Activated T-helper 9 cell treated with anti-CD3 and anti-CD28 coated beads, Interleukin-2, amount 50 U/mL, for 16 hours (primary cell): Measurements from ENCODE around the gene NRG3.

Experiments
- DNase-seq: peaks from one replicate; pipeline ENCODE4 v3.0.0-alpha.2; 2020; ENCODE audit warnings: low read depth

The NRG3 gene

GRCh38 chr10:81884856-81885255 lies 9.9 kb downstream of the NRG3 start:
- no peak for DNase-seq

GRCh38 chr10:81885491-81885890 lies 10.5 kb downstream of the NRG3 start:
- DNase-seq, result no peak

- DNase-seq, result no peak
These were observed 11.9 kb downstream of the NRG3 start for GRCh38 chr10:81886939-81887338.

- DNase-seq, result no peak
These were observed 14.3 kb downstream of the NRG3 start for GRCh38 chr10:81889181-81889769.

- DNase-seq, result no peak
These were observed 19.6 kb downstream of the NRG3 start for GRCh38 chr10:81894616-81895015.

- no peak for DNase-seq
These were observed 23.5 kb downstream of the NRG3 start for GRCh38 chr10:81898518-81898917.

GRCh38 chr10:81900989-81901388 lies 26.0 kb downstream of the NRG3 start:
- no peak for DNase-seq

- DNase-seq, result no peak
These were observed 28.5 kb downstream of the NRG3 start for GRCh38 chr10:81903472-81903871.

- DNase-seq, result no peak
These were observed 30.2 kb downstream of the NRG3 start for GRCh38 chr10:81905161-81905560.

GRCh38 chr10:81909453-81909852 lies 34.5 kb downstream of the NRG3 start:
- no peak for DNase-seq

GRCh38 chr10:81911328-81911727 lies 36.3 kb downstream of the NRG3 start:
- DNase-seq, result no peak

- no peak for DNase-seq
These were observed 39.9 kb downstream of the NRG3 start for GRCh38 chr10:81914736-81915503.

GRCh38 chr10:81915504-81915897 lies 40.5 kb downstream of the NRG3 start:
- DNase-seq, result no peak

- DNase-seq, result no peak
These were observed 42.7 kb downstream of the NRG3 start for GRCh38 chr10:81917666-81918065.

- no peak for DNase-seq
These were observed 43.8 kb downstream of the NRG3 start for GRCh38 chr10:81918766-81919165.

- DNase-seq, result no peak
These were observed 45.3 kb downstream of the NRG3 start for GRCh38 chr10:81920213-81920829.

- DNase-seq, result no peak
These were observed 53.1 kb downstream of the NRG3 start for GRCh38 chr10:81928119-81928518.

- no peak for DNase-seq
These were observed 68.6 kb downstream of the NRG3 start for GRCh38 chr10:81943583-81943982.

GRCh38 chr10:81944609-81945008 lies 69.6 kb downstream of the NRG3 start:
- no peak for DNase-seq

- no peak for DNase-seq
These were observed 74.3 kb downstream of the NRG3 start for GRCh38 chr10:81949283-81949682.

- DNase-seq, result no peak
These were observed 75.4 kb downstream of the NRG3 start for GRCh38 chr10:81950358-81950757.

GRCh38 chr10:81953420-81953819 lies 78.4 kb downstream of the NRG3 start:
- no peak for DNase-seq

GRCh38 chr10:81957976-81958375 lies 83.0 kb downstream of the NRG3 start:
- no peak for DNase-seq

- no peak for DNase-seq
These were observed 84.0 kb downstream of the NRG3 start for GRCh38 chr10:81959016-81959415.
